H54 (cell line): ENCODE data around the gene OR8G1.

Experiments
- DNase-seq: peaks from one replicate; pipeline ENCODE4 v3.0.0; 2011; ENCODE audit warnings: low spot score, mixed read lengths; ENCODE audit not compliant: insufficient read length
- FAIRE-seq: peaks from 3 replicates; lab custom pipeline; 2011; peaks lifted over from hg19 to GRCh38; lab: Jason Lieb, UNC
- POLR2A ChIP-seq: IDR thresholded peaks from 2 replicates; pipeline ENCODE4 v1.6.1; 2011; ENCODE audit warnings: low read depth, mild to moderate bottlenecking, low read length

The OR8G1 gene

DNA sequence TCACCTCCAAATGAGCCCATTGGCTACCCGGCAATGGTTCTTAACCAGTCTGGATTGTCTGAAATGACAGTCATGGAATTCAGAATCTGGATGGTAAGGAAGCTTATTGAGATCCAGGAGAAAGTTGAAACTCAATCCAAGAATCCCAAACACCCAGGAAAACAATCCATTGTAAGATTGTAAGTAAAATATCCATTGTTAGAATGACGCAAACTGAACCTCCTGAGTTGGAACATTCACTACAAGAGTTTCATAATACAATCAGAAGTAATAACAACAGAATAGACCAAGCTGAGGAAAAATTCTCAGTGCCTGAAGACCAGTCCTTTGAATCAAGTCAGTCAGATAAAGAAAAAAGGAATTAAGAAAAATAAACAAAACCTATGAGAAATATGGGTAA is 37.4 kb downstream of the OR8G1 start:
- no peak for DNase-seq
- TF ChIP-seq POLR2A: no peak
- no peak for FAIRE-seq

DNA sequence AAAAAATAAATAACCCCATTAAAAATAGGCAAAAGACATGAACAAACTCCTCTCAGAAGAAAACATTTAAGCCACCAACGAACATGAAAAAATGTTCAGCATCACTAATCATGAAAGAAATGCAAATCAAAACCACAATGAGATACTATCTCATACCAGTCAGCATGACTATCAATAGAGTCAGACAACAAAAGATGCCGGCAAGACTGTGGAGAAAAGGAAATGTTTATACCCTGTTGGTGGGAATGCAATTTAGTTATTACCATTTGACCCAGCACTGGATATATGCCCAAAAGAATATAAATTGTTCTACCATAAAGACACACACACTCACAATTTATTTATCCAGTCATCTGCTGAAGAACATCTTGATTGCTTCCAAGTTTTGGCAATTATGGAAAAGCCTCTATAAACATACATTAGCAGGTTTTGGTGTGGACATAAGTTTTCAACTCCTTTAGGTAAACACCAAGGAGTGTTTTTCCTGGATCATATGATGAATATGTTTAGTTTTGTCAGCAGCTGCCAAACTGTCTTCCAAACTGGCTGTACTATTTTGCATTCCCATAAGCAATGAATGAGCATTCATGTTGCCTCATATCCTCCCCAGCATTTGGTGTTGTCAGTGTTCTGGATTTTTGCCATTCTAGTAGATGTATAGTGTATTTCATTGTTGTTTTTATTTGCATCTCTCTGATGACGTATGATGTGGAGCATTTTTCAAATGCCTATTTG is 44.9 kb downstream of the OR8G1 start:
- no peak for TF ChIP-seq POLR2A
- DNase-seq: no peak
- no peak for FAIRE-seq

DNA sequence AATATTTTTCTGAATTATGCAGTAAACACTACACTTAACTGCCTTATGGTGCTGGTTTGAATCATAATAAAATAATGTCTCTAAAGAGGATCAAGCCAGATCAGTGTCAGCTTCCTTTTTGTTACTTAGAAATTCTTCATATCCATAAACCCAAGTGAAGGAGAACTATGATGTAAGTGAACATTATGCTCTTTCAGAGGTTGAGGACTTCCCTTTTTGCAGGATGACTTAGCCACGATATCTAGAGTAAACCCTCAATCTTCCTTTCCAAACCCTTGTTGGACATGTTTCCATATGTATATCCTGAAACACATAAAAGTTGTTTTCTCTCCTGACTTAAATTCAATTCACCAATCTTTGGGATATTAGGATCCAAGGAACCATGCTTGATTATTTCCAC is 53.8 kb downstream of the OR8G1 start:
- FAIRE-seq (no peak), DNase-seq (no peak)
- TF ChIP-seq POLR2A: no peak

DNA sequence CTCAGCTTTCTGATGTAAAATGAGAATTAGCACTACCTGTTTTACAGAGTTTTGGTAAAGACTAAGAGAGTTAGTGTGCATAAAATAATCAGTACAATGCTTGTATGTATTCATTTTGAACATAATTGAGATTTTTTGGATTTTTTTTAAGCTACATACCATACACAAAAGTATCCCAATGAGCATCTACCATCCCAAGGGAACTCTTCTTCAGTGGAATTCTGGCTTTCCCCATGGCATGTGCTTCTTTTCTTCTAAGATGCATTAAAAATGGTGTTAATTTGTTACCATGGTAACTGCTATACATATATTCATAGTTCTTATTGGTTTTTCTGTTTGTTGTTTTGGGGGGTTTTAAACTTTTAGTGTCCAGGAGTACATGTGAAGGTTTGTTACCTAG is 55.1 kb downstream of the OR8G1 start:
- no peak for DNase-seq
- no peak for FAIRE-seq

DNA sequence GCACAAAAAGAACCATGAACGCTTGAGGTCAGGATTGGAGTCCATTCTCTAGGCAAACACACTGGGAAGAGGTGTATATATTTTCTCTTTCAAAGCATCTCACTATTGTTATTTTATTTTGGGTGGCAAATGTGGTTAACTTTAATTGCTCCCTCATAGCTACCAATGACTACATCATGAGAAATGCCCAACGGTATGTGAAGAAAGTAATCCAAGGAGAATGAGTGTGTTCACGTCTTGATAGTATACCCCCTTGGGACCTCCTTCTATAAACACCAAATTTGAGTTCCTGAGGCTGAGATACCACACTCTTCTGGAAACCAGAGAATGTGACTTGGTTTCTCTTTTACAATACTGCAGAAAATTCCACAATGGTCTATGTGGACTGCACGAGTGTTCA is 57.0 kb downstream of the OR8G1 start:
- TF ChIP-seq POLR2A: no peak
- no peak for FAIRE-seq
- no peak for DNase-seq

More for the DNA sequence above, 55.1 kb downstream of the OR8G1 start:
- TF ChIP-seq POLR2A: no peak

DNA sequence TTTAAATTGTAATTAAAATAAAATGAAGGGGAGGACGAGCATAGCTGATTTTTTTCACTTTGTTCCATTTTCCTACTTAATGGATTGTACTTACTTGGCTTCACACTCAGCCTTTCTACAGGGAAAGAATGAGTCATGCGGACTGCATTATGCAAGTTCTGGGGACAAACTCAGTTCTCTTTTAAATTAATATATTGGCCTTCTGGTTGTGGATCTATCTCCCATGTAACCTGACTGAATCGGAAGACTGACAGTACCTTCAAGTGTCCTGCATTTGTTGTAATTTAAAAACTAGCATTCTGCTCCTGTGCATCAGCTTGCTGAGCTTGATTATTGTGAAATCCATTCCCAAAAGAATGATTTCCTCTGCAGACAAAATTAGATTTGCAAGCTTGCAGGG is 60.7 kb downstream of the OR8G1 start:
- no peak for TF ChIP-seq POLR2A
- DNase-seq: no peak
- no peak for FAIRE-seq

DNA sequence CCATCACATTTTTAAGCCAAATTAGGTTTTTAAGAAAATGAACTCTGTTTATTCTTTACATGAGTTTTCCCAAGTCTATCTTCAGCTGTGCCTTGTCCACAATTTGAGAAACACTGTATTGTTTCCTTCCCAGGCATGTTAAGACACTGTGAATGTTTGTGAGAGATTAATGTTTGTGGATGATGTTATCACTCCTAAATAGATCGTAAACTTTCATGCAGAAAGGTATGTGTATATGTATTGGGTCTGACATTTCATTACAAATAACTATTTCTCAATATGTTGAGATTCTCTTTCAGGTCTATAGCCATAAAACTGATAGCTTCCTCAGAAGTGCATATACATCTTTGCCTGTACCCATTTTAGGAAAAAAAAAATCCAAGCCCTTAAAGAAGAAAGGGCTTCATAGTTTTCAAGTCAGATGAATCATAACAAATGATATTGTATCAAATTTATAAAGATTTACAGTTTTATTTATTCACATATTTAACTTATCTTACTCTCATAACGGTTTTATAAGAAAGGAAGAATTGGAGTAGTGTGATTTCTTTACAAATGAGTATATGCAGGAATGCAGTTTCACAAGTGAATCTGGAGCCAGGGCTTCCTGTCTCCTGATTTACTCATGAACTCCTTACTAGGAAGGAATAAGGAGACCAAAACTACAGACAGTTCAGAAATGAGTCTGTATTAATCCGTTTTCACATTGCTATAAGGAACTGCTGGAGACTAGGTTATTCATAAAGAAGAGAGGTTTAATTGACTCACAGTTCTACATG is 61.6 kb downstream of the OR8G1 start:
- TF ChIP-seq POLR2A: no peak
- no peak for FAIRE-seq

More for the DNA sequence above, 61.6 kb downstream of the OR8G1 start:
- no peak for DNase-seq
